ENCODE data around the gene B4GALT1.

B4GALT1 gene

GRCh38 chr9:33182519-33182918, 15.4 kb upstream of the B4GALT1 start:
- H3K4me3 ChIP-seq (ENCODE audit: low read depth, low read length) = no peak overlapping the region
- no peak for TF ChIP-seq CTCF (IDR thresholded peaks at IDR 0.05; ENCODE audit: borderline replicate concordance, insufficient read depth, low read depth, low read length)

DNA sequence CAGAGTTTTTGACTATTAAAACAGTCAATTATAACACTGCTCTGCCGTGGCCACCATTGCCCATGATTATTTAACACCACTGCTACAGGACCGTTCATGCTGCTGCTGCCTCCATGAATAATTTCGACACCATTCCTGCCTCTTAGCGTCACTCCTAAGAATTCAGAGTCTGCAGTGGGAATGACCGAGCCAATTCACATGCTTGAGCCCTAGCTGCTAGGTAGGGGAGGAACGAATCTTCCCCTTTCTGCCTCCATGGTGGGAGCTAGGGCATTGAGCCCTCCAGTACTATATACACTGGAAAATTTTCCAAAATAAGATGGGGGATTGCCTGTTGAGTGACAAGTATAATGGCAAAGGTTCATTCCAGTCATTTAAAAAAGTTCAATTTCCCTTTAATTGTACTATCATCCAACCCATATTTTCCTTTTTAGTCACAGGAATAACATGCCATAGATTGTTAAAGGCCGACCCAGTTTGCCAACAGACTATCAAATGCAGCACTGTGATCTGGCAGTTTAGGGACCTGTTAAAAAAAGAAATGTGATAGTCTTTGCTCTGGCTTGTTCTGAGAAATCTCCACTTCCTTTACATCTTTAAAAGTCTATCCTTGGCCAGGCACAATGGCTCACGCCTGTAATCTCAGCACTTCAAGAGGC, 13.5 kb upstream of the B4GALT1 start:
- no peak overlapping the region for H3K4me3 ChIP-seq (ENCODE audit: low read depth, low read length)
- TF ChIP-seq CTCF (IDR thresholded peaks at IDR 0.05; ENCODE audit: borderline replicate concordance, insufficient read depth, low read depth, low read length) = no peak

GRCh38 chr9:33178972-33179697, 12.0 kb upstream of the B4GALT1 start:
- TF ChIP-seq CTCF (IDR thresholded peaks at IDR 0.05; ENCODE audit: borderline replicate concordance, insufficient read depth, low read depth, low read length) = no peak
- no peak overlapping the region for H3K4me3 ChIP-seq (ENCODE audit: low read depth, low read length)

GRCh38 chr9:33177639-33178038, 10.5 kb upstream of the B4GALT1 start:
- no peak overlapping the region for H3K4me3 ChIP-seq (ENCODE audit: low read depth, low read length)
- no peak for TF ChIP-seq CTCF (IDR thresholded peaks at IDR 0.05; ENCODE audit: borderline replicate concordance, insufficient read depth, low read depth, low read length)

- H3K4me3 ChIP-seq (ENCODE audit: low read depth, low read length) = no peak overlapping the region
- TF ChIP-seq CTCF (IDR thresholded peaks at IDR 0.05; ENCODE audit: borderline replicate concordance, insufficient read depth, low read depth, low read length) = no peak
These were observed 9.9 kb upstream of the B4GALT1 start for GRCh38 chr9:33177086-33177485.

DNA sequence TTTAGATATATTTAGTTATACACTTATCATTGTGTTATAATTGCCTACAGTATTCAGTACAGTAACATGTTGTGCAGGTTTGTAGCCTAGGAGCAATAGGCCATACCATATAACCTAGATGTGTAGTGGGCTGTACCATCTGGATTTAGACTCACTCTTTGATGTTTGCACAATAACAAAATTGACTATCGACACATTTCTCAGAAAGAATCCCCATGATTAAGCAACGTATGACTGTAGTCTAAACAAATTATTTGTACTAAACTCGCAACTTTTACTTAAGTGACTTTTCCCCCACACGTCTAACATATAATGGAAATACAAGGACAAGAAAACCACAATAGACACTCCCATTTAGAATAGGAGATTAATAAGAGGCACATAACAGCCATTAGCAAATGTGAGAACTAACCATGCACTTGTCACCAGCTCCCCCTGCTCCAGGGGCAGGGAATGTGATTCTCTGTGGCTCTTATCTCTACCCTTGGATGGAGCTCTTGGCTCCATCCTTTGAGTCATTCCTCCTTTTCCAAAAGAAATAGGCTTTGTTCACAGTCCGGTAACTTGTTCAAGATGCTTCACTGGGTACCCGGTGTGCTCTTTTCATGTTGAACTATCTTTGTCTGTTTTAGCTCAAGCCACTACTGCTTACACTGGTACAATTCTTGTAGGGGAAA, 8.7 kb upstream of the B4GALT1 start:
- no peak for TF ChIP-seq CTCF (IDR thresholded peaks at IDR 0.05; ENCODE audit: borderline replicate concordance, insufficient read depth, low read depth, low read length)
- H3K4me3 ChIP-seq (ENCODE audit: low read depth, low read length) = no peak overlapping the region

Measured in GM12875 (cell line).